Endothelial cell of coronary artery (primary cell): Measurements from ENCODE around the gene LRRK1. TPM values are rescaled to one million over a fixed set of nuclear protein-coding genes. Genes with fewer than 3 reads are reported as not detected.

ENCODE experiments used
- total RNA-seq: library from RNA; depleted of rRNA; stranded (reverse); fragments of >200 nt; gene quantifications from 2 replicates; pipeline ENCODE4 v1.2.3, GENCODE V29; 2014

The LRRK1 gene, protein sequence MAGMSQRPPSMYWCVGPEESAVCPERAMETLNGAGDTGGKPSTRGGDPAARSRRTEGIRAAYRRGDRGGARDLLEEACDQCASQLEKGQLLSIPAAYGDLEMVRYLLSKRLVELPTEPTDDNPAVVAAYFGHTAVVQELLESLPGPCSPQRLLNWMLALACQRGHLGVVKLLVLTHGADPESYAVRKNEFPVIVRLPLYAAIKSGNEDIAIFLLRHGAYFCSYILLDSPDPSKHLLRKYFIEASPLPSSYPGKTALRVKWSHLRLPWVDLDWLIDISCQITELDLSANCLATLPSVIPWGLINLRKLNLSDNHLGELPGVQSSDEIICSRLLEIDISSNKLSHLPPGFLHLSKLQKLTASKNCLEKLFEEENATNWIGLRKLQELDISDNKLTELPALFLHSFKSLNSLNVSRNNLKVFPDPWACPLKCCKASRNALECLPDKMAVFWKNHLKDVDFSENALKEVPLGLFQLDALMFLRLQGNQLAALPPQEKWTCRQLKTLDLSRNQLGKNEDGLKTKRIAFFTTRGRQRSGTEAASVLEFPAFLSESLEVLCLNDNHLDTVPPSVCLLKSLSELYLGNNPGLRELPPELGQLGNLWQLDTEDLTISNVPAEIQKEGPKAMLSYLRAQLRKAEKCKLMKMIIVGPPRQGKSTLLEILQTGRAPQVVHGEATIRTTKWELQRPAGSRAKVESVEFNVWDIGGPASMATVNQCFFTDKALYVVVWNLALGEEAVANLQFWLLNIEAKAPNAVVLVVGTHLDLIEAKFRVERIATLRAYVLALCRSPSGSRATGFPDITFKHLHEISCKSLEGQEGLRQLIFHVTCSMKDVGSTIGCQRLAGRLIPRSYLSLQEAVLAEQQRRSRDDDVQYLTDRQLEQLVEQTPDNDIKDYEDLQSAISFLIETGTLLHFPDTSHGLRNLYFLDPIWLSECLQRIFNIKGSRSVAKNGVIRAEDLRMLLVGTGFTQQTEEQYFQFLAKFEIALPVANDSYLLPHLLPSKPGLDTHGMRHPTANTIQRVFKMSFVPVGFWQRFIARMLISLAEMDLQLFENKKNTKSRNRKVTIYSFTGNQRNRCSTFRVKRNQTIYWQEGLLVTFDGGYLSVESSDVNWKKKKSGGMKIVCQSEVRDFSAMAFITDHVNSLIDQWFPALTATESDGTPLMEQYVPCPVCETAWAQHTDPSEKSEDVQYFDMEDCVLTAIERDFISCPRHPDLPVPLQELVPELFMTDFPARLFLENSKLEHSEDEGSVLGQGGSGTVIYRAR (N-terminal part only)
- 9.4 and 16.9 TPM in 2 replicates for total RNA-seq

DNA sequence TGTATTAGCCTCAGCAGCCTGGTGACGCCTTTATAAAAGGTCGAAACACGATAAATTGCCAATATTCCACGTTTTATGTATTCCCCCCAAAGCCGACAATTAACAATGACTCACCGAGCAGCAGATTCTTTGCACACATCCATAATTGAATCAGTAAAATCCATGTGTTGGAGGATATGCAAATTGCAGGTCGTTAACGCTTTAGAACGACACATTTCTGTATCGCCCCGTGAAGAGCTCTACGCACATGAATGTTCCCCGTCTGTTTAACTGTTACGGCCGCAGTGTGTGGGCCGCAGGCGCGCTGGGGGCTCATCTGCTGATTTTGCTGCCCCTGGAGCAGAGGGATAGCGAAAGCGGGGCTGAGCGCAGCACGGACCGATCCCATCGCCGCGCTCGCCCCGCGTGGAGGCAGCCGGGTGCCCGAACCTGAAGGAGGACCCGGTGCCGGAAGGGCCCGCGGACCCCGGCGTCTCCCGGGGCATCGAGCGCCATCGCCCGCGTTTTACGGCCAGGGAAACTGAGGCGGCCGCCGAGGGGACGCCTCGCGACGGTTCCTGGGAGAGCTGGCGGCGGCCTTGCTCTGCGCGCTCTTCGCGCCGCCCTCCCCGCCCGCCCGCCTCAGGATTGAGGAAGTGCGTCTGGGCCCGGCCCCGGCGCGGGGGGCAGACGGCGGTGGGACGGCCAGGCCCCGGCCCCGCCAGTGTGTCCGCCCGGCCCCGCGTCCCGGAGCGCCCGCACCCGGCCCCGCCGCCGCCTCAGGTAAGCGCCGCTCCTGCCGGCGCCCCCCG, at the start of gene LRRK1:
Gene LRRK1 (plus strand): TSS at position 668 of the 791 bp plus-strand sequence. CDS start 5,276 bp downstream, outside the sequence.

DNA sequence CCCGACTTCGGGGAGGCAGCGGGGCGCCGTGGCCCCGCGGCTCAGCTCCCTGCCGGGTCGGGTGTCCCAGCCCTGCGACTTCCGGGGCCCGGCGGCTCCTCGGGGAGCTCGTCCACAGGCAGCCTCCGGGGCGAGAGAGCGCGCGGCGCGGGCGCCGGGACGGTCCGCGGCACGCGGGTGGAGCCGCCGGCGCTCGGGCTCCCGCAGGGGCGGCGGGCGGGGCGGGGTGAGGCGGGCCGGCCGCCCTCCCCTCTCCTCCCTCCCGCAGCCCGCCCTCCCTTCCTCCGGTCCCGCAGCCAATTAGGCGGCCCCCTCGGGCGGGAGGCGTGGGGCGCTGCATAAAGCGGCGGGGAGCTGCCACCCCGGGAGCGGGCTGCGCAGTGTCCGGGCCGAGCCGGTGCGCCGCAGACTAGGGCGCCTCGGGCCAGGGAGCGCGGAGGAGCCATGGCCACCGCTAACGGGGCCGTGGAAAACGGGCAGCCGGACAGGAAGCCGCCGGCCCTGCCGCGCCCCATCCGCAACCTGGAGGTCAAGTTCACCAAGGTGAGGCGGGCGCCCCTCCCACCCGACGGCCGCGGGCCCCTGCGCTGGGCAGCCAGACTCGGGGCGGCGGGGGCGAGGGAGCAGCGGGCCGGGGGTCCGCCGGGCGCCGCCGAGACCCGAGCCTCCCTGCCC, 39.6 kb upstream of the LRRK1 start, which contains the start of gene ALDH1A3:
Gene ALDH1A3 (plus strand): TSS at position 368 of the 675 bp plus-strand sequence. CDS start 77 bp downstream, at position 445.

Other genes starting within 250 kb of the LRRK1 start
- gene ALDH1A3, start 39.5 kb upstream of the LRRK1 start, total RNA-seq = 81.3 and 82.6 TPM in 2 replicates